Measurements from ENCODE around the gene EMP2.

EMP2 gene

DNA sequence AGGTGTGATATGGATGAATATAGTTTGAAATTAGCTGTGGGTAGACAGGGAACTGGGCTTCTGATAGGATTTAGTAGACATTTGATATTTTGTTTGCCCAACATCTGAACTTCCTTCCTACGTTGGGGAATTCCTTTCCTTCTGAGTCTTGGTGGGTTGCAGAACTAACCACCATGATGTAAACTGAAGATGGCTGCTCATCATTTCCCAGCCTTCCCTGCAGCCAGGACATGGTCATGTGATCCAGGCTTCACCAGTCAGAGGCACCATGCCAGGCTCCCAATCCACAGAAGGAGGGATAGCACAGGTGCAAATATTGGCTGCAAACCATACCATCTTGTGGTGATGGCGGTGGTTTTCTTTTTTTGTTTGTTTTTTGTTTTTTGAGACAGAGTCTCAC, 57.4 kb downstream of the EMP2 start:
- TF ChIP-seq CTCF (IDR thresholded peaks at IDR 0.05; ENCODE audit: insufficient read depth, low read depth, low read length, missing control alignments) = no peak
- H3K4me3 ChIP-seq (ENCODE audit: low read depth, low read length) = no peak overlapping the region
- peak; percentile 13 for DNase-seq (ENCODE audit: low read depth)

DNA sequence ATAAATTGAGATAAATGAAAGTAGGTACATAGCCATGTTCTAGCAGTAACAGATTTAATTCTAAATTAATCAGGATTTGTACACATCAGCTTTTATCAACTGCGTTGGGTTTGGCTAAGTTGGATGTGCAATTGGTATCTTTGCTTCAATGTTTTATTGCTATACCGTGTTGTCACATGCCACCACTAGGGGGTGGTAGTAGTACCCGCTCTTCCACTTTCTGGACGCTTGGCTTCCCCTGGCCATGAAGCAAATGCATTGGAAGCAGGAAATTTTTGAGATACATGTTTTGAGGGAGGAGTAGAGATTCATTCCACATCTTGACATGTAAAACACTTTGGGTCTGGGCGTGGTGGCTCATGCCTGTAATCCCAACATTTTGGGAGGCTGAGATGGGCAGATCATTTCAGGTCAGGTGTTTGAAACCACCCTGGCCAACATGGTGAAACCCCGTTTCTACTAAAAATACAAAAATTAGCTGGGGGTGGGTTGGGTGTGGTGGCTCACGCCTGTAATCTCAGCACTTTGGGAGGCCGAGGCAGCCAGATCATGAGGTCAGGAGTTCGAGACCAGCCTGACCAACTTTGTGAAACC, 58.6 kb downstream of the EMP2 start:
- TF ChIP-seq CTCF (IDR thresholded peaks at IDR 0.05; ENCODE audit: insufficient read depth, low read depth, low read length, missing control alignments) = peak; percentile 78
- H3K4me3 ChIP-seq (ENCODE audit: low read depth, low read length) = no peak overlapping the region
- peak; percentile 75 for DNase-seq (ENCODE audit: low read depth)

DNA sequence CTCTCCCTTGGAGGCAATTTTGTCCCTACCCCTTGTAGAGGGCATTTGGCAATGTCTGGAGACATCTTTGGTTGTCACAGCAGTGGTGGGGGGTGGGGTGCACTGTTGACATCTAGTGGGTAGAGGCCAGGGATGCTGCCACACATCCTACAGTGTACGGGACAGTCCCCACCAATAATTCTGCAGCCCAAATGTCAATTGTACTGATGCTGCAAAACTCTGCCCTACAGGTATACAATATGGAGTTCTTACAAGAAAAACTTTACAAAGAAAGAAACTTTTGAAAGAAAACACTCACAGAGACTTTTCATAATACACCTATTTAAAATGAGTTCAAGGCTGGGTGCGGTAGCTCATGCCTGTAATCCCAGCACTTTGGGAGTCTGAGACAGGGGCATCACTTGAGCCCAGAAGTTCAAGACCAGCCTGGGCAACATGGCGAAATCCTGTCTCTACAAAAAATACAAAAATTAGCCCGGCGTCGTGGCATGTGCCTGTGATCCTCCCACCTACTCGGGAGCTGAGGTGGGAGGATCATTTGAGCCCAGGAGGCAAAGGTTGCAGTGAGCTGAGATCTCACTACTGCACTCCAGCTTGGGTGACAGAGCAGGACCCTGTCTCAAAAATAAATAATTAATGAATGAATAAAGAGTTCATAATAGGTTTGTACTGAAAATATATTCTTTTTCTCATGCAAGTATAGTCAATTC, 59.4 kb downstream of the EMP2 start:
- no peak for TF ChIP-seq CTCF (IDR thresholded peaks at IDR 0.05; ENCODE audit: insufficient read depth, low read depth, low read length, missing control alignments)
- DNase-seq (ENCODE audit: low read depth) = no peak
- H3K4me3 ChIP-seq (ENCODE audit: low read depth, low read length) = no peak overlapping the region

DNA sequence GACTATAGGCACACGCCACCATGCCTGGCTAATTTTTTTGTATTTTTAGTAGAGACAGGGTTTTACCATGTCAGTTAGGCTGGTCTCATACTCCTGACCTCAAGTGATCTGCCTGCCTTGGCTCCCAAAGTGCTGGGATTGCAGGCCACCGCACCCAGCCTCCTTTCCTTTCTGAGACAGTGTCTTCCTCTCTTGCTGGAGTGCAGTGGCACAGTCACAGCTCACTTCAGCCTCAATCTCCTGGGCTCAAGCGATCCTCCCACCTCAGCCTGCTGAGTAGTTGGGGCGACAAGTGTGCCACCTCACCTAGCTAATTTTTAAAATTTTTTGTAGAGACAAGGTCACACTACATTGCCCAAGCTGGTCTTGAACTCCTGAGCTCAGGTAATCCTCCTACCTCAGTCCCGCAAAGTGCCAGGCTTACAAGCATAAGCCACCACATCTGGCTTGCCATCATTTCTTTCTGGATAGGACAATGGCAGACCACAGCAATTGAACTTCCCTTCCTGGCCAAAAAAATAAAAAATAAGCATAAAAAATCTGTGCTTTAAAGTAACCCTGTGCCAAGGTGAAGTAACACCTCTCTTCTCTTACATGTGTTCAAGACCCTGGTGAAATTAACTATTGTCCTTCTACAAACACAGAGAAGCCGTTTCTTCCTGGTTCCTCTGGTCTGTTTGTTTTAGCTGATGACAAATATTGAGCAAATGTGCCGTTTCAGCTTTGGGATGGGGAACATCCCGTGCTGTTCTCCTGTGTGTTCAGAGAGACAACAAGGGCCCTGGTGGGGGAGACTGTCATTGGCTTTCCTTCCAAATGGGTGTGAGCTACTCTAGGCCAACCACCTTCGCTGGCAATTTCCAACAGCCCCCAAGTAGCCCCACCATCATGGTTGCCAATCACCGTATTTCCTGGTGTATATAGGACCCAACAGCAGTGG, 60.2 kb downstream of the EMP2 start:
- no peak for DNase-seq (ENCODE audit: low read depth)
- no peak overlapping the region for H3K4me3 ChIP-seq (ENCODE audit: low read depth, low read length)
- TF ChIP-seq CTCF (IDR thresholded peaks at IDR 0.05; ENCODE audit: insufficient read depth, low read depth, low read length, missing control alignments) = no peak

DNA sequence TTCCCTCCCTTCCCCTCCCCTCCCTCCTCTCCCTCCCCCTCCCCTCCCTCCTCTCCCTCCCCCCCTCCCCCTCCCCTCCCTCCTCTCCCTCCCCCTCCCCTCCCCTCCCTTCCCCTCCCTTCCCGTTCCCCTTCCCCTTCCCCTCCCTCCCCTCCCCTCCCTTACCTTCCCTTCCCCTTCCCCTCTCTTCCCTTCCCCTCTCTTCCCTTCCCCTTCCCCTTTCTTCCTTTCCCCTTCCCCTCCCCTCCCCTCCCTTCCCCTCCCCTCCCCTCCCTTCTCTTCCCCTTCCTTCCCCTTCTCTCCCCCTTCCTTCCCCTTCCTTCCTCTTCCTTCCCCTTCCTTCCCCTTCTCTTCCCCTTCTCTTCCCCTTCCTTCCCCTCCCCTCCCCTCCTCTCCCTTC, 61.1 kb downstream of the EMP2 start:
- DNase-seq (ENCODE audit: low read depth) = no peak
- TF ChIP-seq CTCF (IDR thresholded peaks at IDR 0.05; ENCODE audit: insufficient read depth, low read depth, low read length, missing control alignments) = no peak
- no peak overlapping the region for H3K4me3 ChIP-seq (ENCODE audit: low read depth, low read length)

DNA sequence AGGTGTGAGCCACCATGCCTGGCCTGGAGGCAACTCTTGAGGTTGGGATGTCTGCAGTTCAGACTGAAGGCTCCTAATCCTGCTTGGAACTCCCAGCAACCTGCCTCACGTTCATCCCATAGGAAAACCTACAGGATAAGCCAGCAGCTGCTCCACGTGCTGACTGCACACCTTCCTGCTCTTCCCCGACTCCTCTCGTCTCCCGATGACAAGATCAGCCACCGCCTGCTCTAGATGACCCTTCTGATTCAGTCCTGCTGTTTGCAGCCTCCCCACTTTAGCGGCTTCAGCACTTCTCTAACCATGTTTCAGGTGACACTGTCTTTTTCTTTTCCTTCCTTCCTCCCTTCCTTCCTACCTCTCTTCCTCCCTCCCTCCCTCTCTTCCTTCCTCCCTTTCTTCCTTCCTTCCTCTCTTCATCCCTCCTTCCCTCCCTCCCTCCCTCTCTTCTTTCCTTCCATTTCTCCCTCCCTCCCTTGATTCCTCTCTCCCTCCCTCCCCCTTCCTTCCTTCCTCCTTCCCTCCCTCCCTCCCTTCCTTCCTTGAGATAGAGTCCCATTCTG, 61.8 kb downstream of the EMP2 start:
- H3K4me3 ChIP-seq (ENCODE audit: low read depth, low read length) = no peak overlapping the region
- DNase-seq (ENCODE audit: low read depth) = no peak
- no peak for TF ChIP-seq CTCF (IDR thresholded peaks at IDR 0.05; ENCODE audit: insufficient read depth, low read depth, low read length, missing control alignments)
